Retinal pigment epithelial cell (primary cell): ENCODE measurements around the gene CREB3L2.

ENCODE experiments used
- DNase-seq: peaks from one replicate; pipeline ENCODE4 v3.0.0-alpha.2; 2010; ENCODE audit warnings: low read depth
- H3K4me3 ChIP-seq: 2 replicates; pipeline ENCODE4 v1.5.1; 2011; ENCODE audit warnings: mild to moderate bottlenecking, low read length, control low read depth, moderate library complexity
- TF ChIP-seq, protein P1 (sequence below): conservative IDR thresholded peaks from 2 replicates; pipeline ENCODE4 v1.5.1; 2011; ENCODE audit warnings: low read depth, low read length, control low read depth, inconsistent platforms

Gene CREB3L2

DNA sequence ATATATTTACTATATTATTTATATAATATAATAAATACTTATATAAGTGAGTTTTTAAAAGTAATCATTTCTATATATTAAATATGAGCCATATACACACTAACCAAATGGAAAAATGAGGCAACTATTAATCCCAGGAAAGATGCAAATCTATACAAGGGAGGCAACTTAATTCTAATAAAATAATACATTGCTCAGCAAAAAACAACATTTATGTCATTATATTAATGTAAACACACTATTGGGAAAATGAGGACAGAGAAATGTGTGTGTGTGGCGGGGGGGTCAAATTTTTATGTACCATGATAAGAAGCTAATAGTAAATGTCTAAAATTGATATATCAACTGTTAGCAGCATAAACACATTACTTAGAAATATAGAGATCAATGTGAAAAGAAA is 131.8 kb downstream of the CREB3L2 start:
- TF ChIP-seq, protein P1, sequence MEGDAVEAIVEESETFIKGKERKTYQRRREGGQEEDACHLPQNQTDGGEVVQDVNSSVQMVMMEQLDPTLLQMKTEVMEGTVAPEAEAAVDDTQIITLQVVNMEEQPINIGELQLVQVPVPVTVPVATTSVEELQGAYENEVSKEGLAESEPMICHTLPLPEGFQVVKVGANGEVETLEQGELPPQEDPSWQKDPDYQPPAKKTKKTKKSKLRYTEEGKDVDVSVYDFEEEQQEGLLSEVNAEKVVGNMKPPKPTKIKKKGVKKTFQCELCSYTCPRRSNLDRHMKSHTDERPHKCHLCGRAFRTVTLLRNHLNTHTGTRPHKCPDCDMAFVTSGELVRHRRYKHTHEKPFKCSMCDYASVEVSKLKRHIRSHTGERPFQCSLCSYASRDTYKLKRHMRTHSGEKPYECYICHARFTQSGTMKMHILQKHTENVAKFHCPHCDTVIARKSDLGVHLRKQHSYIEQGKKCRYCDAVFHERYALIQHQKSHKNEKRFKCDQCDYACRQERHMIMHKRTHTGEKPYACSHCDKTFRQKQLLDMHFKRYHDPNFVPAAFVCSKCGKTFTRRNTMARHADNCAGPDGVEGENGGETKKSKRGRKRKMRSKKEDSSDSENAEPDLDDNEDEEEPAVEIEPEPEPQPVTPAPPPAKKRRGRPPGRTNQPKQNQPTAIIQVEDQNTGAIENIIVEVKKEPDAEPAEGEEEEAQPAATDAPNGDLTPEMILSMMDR, result no peak
- DNase-seq, result no peak
- H3K4me3 ChIP-seq, result no peak overlapping the region

DNA sequence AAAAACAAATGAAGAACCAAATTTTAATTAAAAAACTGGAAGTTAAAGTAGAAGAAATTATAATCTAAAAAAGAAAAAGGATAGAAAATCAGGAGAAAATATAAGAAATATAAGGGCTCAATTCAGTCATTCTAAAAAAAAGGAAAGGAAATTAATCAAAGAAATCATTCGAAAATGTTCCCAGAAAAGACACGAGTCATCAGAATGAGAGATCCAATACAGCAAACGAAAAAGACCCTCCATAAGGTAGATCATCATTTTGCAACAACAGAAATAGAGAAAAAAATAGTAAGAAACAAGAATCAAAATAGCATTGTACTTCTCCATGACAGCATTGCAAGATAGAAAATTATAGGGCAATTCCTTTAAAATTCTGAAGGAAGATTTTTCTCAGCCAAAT is 132.6 kb downstream of the CREB3L2 start:
- no peak for DNase-seq
- TF ChIP-seq, protein P1, result no peak
- H3K4me3 ChIP-seq, result no peak overlapping the region

DNA sequence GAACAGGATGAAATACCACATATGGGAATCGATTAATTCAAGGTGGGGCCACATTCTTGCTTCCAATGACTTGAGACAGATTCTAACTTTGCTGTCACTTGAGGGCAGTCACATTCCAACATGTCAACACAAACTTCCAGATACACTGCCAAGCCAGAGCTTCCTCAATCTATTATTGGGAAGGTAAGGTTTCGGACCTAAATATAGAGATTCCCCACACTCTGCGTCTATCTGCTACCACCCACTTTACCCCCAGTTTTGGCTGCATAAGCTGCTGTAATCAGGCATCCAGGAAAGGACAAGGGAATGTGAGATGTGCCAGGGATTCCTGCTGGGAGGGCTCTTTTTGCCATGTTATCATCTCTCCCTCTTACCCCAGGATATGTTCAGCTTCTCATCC is 134.6 kb downstream of the CREB3L2 start:
- H3K4me3 ChIP-seq, result no peak overlapping the region
- TF ChIP-seq, protein P1, result no peak

DNA sequence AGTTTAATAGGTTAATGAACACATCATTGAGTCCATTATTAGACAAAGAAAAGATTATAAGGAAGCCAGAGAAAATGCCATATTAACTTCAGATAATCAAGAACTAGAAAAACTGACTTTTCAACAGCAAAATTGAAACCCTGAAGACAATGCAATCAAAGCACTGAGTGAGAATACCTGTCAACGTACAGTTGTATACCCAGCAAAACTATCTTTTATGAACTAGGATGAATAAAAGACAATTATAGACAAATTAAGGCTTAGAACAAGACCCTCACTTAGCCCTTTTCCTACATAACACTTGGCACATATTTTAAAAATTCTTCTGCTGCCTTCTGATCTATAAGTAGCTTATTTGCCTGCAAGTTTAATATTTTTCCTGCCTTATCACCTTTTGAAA is 136.1 kb downstream of the CREB3L2 start:
- TF ChIP-seq, protein P1, result no peak
- no peak for DNase-seq
- H3K4me3 ChIP-seq, result no peak overlapping the region

More for the DNA sequence above, 134.6 kb downstream of the CREB3L2 start:
- no peak for DNase-seq

DNA sequence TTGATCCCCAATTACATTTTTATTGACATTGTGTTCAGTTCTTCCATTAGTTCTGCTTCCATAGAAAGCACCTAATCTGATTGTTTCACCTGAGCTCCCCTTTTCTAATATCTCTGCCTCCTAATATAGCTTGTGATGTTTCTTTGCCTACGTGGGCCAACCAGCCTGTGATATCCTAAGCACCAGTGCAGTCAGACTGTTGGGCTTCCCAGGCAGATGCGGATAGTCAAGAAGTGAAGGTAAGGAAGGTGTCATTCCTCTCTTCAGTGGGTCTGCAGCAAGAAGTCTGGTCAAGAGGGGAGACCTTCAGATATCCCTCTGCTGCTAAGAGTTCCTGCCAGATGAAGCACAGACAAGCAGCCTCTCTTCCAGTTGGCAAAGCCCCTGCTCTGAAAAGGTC is 138.9 kb downstream of the CREB3L2 start:
- DNase-seq, result no peak
- TF ChIP-seq, protein P1, result no peak
- H3K4me3 ChIP-seq, result no peak overlapping the region

DNA sequence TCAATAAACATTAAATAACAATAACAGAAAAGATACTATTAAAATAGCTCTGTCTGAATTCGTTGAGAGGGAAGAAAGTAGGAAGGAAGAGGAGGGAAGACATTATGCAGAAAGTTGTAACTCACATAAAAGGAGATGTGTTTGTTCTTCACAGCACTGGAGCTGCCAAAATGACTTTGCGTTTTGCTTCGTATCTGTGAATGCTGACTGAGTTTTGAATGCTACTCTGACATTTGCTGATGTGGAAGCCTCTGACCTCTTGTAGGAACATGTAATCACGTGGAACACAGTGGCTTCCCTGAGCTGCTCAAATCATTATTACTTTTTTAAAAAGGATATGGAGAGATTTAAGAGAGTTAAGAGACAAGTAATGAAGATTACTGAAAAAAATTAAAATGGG is 139.5 kb downstream of the CREB3L2 start:
- H3K4me3 ChIP-seq, result no peak overlapping the region
- DNase-seq, result no peak
- TF ChIP-seq, protein P1, result no peak

DNA sequence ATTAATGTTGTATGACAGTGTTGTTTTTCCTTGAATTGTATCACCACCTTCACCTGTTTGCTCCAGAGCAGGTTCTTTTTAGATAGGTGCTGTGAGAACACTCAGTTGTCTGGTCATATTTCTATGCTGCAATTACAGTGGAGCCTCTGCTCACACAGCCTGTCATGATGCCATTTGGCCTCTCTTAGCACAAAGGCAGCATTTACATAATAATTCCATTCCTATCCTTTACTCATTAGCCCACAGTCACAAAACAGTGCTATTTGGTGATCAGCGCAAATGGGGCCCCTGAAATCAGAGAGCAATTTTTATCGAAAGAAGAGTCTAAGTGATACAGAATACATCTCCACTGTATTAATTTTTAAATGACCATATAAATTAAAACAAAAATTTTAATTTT is 141.3 kb downstream of the CREB3L2 start:
- H3K4me3 ChIP-seq, result no peak overlapping the region
- no peak for DNase-seq
- TF ChIP-seq, protein P1, result no peak
